Activated CD8-positive, alpha-beta memory T cell treated with anti-CD3 and anti-CD28 coated beads for 48 hours (primary cell): Measurements from ENCODE around the gene ELK4.

Experiments
- DNase-seq, 3 experiments: peaks; one replicate each; pipeline ENCODE4 v3.0.0-alpha.2; 2020; ENCODE audit warnings: low read depth in 2 of 3, low spot score in 2 of 3

The ELK4 gene

GRCh38 chr1:205630651-205631009 lies 1.2 kb downstream of the ELK4 start:
- DNase-seq = no peak

GRCh38 chr1:205630241-205630640 lies 1.6 kb downstream of the ELK4 start:
- DNase-seq = no peak

GRCh38 chr1:205629751-205630150 lies 2.1 kb downstream of the ELK4 start:
- DNase-seq = no peak

GRCh38 chr1:205627956-205628355 lies 3.9 kb downstream of the ELK4 start:
- DNase-seq = no peak

GRCh38 chr1:205626216-205626615 lies 5.6 kb downstream of the ELK4 start:
- DNase-seq = no peak

- DNase-seq = no peak
Observed at GRCh38 chr1:205623646-205624045, 8.2 kb downstream of the ELK4 start.

GRCh38 chr1:205620269-205620668 lies 11.5 kb downstream of the ELK4 start:
- no peak for DNase-seq

GRCh38 chr1:205619376-205619775 lies 12.4 kb downstream of the ELK4 start:
- no peak for DNase-seq

GRCh38 chr1:205616563-205617293 lies 15.1 kb downstream of the ELK4 start:
- DNase-seq = no peak

- DNase-seq = no peak
Observed at GRCh38 chr1:205615789-205616188, 16.0 kb downstream of the ELK4 start.

- no peak for DNase-seq
Observed at GRCh38 chr1:205613854-205614412, 17.9 kb downstream of the ELK4 start.

GRCh38 chr1:205612556-205612955 lies 19.3 kb downstream of the ELK4 start:
- DNase-seq = no peak

GRCh38 chr1:205612104-205612503 lies 19.7 kb downstream of the ELK4 start:
- no peak for DNase-seq

GRCh38 chr1:205610901-205611466 lies 20.8 kb downstream of the ELK4 start:
- DNase-seq = no peak

- no peak for DNase-seq
Observed at GRCh38 chr1:205610036-205610435, 21.8 kb downstream of the ELK4 start.

- no peak for DNase-seq
Observed at GRCh38 chr1:205604825-205605505, 26.8 kb downstream of the ELK4 start.

GRCh38 chr1:205604059-205604458 lies 27.8 kb downstream of the ELK4 start:
- DNase-seq = no peak

- no peak for DNase-seq
Observed at GRCh38 chr1:205601205-205601604, 30.6 kb downstream of the ELK4 start.

- DNase-seq = no peak
Observed at GRCh38 chr1:205600085-205600484, 31.7 kb downstream of the ELK4 start.

- no peak for DNase-seq
Observed at GRCh38 chr1:205599669-205600042, 32.2 kb downstream of the ELK4 start.

- no peak for DNase-seq
Observed at GRCh38 chr1:205598841-205599668, 32.8 kb downstream of the ELK4 start.
